SK-N-SH treated with all-trans-retinoic acid at 6 μM for 48 hours (cell line): ENCODE results near the gene ZMIZ1.

ENCODE experiments used
- CREB5 ChIP-seq: fragments of 250-450 bp; sonication (Bioruptor Pico); IDR thresholded peaks from 2 replicates; pipeline ENCODE4 v1.5.1; 2020; ENCODE audit warnings: low read depth, mild to moderate bottlenecking, moderate library complexity
- ESRRG ChIP-seq: fragments of 250-450 bp; sonication (Bioruptor Pico); IDR thresholded peaks from 2 replicates; pipeline ENCODE4 v1.6.1; 2021; ENCODE audit warnings: mild to moderate bottlenecking
- PATZ1 ChIP-seq: fragments of 250-450 bp; sonication (Bioruptor Pico); IDR thresholded peaks from 2 replicates; pipeline ENCODE4 v1.8.0; 2020; ENCODE audit warnings: mild to moderate bottlenecking, moderate library complexity, borderline replicate concordance
- PPARA ChIP-seq: fragments of 250-450 bp; sonication (Bioruptor Pico); IDR thresholded peaks from 2 replicates; pipeline ENCODE4 v1.5.0; 2020; ENCODE audit warnings: mild to moderate bottlenecking, borderline replicate concordance
- RARB ChIP-seq: fragments of 250-450 bp; sonication (Bioruptor Pico); IDR thresholded peaks from 2 replicates; pipeline ENCODE4 v1.8.0; 2021; ENCODE audit warnings: mild to moderate bottlenecking, moderate library complexity
- ZFP3 ChIP-seq: fragments of 250-450 bp; sonication (Bioruptor Pico); IDR thresholded peaks from 2 replicates; pipeline ENCODE4 v1.5.0; 2020; ENCODE audit warnings: mild to moderate bottlenecking, moderate library complexity
- ZFP30 ChIP-seq: fragments of 450-650 bp; formaldehyde crosslinking; IDR thresholded peaks from 2 replicates; pipeline ENCODE4 v1.5.0; 2022; ENCODE audit warnings: mild to moderate bottlenecking, moderate library complexity
- ZNF565 ChIP-seq: fragments of 450-650 bp; formaldehyde crosslinking; conservative IDR thresholded peaks from 2 replicates; pipeline ENCODE4 v1.5.0; 2020; ENCODE audit warnings: low read depth, mild to moderate bottlenecking, moderate library complexity

GRCh38 chr10:79195091-79195923, 126.5 kb downstream of the ZMIZ1 start:
- no peak for TF ChIP-seq CREB5
- no peak for TF ChIP-seq ZFP30
- no peak for TF ChIP-seq ZNF565
- no peak for TF ChIP-seq ZFP3
- no peak for TF ChIP-seq RARB (CRISPR knock-in tag)
- no peak for TF ChIP-seq PATZ1
- TF ChIP-seq PPARA (CRISPR knock-in tag): no peak
- no peak for TF ChIP-seq ESRRG (CRISPR knock-in tag)
